ENCODE data around the gene RPL39L.
"Not testable (repeated sequence)": the region's sequence is repeated elsewhere in the genome, so short reads cannot be mapped to it uniquely, and the experiment has no call there.

RPL39L gene

DNA sequence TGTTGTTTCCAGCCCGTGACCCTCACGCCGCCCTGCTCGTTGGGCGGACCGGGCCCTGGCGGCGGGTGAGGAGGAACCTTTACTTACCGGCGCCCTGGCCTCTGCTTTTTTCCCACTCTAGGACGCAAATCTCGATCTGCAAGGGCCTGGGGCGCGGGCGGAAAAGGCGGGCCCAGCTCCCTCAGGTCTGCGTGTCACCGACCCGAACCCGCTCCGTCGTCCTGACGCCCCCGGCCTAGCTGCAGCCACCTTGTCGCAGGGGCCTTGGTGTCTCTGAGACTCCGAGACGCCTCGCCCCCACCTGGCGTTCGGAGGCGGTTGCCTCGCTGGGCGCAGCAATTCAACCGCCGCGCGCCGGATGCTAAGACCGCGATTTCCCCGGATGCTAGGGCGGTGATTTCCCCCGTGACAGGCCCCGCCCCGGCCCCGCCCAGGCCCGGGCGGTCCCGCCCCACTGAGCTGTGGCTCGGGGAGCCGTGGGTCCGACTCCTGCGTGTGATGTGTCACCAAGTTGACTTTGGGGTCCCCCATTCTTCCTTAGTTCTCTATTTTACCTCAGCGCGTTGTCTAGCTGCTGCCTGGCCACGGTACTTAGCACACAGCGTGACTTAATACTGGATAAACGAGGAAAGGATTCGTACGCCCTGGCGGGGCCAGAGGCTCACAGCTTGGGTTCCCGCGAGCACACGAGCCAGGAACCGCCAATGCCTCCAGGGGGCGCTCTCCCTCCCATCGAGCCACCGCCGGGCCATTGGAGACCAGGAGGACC, at the start of gene RPL39L:
RPL39L (minus strand) TSS at position 371 of the 769 bp plus-strand sequence. CDS start 18,196 bp downstream, outside the sequence.
- peak; percentile 80 to 86 for DNase-seq (ENCODE audit: low read depth in 2 of 2)

DNA sequence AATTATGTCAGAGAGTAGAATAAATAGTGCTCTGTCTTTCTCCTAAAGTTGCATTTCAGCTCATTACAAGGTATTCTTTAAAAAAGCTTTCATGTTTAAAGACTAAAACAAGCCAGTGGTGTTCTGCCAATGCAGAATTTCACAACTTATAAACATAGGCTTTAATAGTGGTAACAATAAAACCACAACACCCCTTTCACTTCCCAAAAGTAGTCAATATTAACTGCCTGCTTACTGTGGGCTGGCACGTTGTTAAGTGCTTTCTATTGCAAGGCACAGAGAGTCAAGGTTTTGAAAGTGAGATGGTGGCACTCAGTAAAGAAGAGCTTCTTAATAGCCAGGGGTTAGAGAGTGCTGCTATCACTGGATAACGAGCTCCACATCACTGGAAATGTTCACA, 49.6 kb upstream of the RPL39L start:
- no peak for DNase-seq (ENCODE audit: low read depth in 2 of 2)

DNA sequence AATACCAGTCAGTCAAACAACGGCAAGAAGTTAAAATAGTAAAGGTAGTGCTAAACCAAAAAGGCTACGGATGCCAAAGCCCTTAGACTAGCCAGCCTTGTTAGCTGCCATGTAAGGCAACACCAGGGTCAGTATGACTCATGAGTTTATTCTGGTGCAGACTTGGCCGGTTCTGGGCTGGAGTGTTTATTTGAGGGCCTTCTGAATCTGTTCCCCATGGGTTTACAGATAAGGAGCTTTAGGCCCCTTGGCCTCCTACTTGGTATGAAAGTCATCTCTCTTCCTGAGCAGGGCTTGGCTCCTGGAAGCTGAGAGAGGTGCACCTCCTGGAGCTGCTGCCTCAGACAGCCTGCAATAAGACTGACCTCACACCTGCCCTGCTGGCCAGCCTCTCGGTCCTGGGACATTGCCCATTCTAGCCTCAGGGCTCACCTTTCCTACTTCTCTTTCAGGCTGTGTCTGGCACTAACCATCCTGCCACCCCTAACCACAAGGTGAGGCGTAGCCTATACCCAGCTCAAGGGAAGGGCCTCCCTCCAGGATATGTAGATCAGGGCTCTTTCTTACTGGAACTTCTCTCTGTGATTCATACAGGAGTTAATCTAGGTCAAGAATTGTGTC, 47.6 kb upstream of the RPL39L start:
- DNase-seq (ENCODE audit: low read depth in 2 of 2) = no peak

DNA sequence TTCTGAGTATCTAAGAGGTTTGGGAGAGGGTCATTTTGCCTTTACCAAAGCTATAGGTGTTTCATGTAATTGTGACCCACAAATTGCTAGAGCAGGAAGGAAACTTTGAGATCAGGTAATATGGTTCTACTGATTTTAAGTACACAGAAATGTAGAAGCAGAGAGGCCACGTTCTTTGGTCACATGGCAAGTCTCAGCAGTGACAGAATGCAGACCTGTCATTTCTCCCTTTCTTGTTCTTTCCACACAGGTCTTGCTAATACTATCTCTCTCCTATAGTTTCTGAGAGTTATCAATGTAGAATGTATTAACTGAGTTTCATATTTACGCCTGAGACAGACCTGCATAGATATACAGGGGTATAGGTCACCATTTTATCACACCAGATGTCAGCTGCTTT, 47.1 kb upstream of the RPL39L start:
- no peak for DNase-seq (ENCODE audit: low read depth in 2 of 2)

DNA sequence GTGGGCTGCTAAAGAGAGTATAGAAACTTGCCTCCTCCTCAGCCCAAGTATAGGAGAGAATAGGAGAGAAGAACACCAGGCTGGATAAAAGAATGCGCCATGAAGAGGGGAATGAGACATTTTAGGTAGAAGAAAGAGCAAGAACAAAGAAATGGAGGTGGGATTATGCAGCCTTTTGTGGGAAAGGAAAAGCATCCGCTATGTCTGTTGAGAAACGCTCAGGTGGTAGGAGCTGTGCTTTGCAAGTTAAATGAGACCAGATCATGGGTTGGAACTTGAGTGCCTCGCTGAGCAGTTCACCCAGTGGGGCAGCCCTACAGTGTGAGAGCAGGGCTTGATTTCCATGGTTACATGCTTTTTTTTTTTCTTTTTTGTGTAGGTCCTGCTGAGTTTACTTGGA, 46.5 kb upstream of the RPL39L start:
- DNase-seq (ENCODE audit: low read depth in 2 of 2) = no peak

DNA sequence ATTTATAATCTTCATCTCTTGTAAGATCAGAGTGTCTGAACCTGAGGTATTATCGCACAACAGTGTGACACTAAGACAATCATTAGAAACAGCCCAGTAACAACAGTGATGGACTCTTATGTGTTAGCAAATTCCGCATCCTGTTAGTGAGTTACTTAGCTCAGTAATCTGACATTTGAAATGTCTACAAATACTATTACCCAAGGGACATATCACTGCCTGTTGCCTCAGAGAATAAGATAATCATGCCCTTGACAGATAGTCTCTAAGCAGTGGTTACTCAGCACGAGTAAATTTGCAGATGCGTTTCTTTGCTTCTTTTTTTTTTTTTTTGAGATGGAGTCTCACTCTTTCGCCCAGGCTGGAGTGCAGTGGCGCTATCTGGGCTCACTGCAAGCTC, 44.6 kb upstream of the RPL39L start:
- DNase-seq (ENCODE audit: low read depth in 2 of 2) = no peak

DNA sequence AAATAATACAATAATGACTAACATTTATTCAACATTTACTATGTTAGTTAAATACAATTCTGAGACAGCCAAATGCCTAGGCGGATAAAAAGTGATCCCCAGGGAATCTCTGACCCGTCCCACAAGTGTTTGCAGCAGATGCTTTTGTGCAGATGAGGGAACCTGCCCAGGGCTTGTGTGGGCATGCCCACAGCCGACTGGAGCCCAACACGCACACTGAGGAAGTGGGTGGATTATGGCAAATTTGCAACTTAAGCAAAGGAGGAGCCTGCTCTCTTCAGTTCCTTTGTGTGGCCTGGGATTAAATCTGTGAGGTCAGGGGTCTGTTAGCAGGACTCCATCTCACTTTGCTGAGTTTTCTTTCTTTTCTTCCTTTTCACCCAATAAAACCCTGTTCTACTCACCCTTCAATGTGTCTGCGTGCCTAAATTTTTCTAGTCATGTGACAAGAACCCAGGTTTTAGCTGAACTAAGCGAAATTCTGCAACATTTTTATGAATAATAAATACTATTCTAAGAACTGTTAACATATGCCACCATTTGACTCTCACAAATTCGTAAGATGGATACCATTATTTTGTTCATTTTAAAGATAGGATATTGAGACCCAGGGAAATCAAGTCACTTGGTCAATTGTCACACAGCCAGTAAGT, 44.0 kb upstream of the RPL39L start:
- DNase-seq (ENCODE audit: low read depth in 2 of 2) = no peak

DNA sequence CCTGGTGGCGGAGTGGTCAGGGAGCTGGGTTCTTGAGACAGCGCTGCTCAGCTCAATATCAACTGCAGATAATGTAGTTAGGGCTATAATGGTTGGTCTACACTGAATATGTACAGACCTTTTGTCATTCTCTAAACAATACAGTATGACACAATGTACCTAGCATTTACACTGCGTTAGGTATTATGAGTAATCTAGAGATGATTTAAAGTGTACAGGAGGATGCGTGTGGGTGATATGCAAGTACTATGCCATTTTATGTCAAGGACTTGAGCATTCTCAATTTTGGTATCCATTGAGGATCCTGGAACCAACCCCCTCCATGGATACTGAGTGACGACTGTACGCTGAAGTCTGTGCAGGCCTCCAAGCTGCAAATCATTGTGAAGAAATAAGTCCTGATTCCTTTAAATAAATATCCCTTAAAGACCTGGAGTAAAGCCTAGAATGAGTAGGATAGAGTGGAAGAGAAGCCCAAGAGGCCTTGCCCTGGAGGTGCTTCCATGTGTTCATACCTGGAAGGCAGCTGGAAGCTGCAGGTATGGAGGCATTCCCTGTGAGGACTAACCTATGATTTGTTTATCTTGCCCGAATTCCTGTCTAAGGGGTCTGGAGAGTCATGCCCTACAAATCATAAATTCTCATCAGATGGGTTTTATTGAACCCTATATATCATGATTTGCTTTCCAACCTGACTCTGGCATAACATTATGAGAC, 42.3 kb upstream of the RPL39L start:
- no peak for DNase-seq (ENCODE audit: low read depth in 2 of 2)

DNA sequence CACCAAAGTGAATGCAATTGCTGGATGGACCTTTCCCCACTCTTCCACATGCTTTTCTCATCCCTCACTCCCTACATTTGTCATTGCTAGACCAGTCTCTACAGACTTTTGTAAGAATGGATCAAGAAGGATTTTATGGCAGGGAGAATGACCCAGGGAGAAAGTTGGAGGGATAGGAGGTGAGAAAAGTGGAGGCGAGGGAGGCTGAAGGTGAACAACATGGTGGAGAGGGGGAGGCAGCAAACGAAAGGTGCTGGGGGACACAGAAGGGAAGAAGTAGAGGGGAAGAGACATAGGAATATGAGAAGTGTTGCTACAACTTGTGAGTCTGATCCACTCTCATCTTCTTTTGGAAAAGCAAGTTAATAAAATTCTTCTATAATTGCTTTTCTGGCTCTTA, 33.6 kb upstream of the RPL39L start:
- DNase-seq (ENCODE audit: low read depth in 2 of 2) = no peak

DNA sequence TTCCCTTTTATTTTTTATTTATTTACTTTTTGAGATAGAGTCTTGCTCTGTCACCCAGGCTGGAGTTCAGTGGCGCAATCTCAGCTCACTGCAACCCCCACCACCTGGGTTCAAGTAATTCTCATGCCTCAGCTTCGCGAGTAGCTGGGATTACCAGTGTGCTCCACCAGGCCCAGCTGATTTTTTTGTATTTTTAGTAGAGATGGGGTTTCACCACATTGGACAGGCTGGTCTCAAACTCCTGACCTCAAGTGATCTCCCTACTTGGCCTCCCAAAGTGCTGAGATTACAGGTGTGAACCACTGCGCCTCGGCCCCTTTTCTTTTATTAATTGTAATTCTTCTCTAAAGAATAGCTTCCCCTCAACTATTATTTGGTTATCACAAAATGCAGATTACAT, 31.6 kb upstream of the RPL39L start:
- DNase-seq (ENCODE audit: low read depth in 2 of 2) = not testable (repeated sequence)

DNA sequence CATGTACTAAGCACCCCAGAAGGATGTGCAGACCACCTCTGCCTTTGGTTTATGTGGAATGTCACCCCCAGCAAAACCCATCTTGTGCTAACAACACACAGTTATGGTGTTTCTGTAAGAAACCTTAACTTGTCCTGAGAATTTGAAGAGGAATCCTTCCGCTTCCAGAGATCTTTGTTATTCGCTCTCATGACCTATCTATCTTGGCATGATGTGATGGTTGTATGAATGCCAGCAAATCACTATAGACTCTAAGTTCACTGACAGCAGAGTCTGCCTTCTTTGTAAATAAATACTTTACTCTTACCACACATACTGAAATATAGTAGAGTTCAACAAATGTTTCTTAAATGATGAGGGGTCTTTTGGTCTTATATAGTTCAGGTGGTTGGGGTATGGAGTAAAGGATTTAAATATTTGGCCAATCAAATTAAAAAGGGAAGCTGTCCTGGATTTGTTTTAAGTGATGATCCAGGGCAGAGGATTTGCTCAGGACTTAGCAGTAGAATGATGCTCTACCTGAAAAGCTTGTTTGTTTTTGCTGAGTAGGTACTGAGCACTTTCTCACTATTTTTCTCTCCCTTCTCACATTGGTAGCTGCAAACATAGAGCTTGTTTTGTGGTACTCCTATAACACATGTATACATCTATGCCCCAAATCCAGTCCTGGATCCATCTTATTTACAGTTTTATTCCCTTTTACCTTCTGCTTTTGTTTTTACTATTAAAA, 30.1 kb upstream of the RPL39L start:
- DNase-seq (ENCODE audit: low read depth in 2 of 2) = no peak

DNA sequence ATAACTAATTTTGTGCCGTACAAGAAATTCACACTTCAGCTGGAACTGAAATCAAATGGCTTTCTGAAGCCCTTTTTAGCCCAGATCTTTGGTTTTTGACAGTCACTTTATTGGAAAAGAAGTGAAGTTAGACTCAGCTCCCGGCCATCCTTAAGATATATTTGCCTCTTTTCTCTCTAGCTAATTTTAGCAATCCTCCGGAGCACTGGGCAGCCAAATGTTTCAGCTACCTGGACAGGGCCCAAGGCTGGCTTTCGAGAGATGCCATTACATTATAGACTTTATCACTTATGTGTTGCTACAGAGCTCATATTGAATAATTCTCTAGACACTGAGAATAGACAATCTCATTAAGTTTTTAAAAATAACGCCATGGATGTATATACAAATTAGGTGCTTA, 28.5 kb upstream of the RPL39L start:
- DNase-seq (ENCODE audit: low read depth in 2 of 2) = no peak

DNA sequence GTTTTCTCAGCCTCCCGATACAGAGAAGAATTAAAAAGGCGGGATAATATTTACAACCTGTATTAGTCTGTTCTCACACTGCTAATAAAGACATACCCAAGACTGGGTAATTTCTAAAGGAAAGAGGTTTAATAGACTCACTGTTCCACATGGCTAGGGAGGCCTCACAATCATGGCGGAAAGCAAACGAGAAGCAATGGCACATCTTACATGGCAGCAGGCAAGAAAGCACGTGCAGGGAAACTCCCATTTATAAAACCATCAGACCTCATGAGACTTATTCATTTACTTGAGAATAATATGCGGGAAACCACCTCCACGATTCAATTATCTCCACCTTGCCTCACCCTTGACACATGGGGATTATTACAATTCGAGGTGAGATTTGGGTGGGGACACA, 27.5 kb upstream of the RPL39L start:
- no peak for DNase-seq (ENCODE audit: low read depth in 2 of 2)

DNA sequence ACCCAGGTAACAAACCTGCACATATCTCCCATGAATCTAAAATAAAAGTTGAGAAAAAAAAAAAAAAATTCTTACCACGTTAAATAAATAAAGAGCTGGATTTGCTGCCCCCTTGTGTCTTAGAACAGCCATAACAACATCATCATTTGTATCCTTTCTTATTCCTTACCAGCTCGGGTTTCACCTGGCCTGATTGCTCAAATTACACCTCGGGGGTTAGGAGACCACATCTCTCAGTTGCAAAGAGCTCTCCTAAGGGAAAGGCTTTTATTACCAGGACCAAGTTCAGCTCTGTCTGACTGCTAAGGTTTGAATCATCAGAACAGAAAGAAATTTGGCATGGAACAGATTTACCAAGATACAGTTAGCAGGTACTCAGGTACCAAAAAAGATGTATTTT, 25.8 kb upstream of the RPL39L start:
- peak in 1 of 2 donors; percentile 39 for DNase-seq (ENCODE audit: low read depth in 2 of 2)

DNA sequence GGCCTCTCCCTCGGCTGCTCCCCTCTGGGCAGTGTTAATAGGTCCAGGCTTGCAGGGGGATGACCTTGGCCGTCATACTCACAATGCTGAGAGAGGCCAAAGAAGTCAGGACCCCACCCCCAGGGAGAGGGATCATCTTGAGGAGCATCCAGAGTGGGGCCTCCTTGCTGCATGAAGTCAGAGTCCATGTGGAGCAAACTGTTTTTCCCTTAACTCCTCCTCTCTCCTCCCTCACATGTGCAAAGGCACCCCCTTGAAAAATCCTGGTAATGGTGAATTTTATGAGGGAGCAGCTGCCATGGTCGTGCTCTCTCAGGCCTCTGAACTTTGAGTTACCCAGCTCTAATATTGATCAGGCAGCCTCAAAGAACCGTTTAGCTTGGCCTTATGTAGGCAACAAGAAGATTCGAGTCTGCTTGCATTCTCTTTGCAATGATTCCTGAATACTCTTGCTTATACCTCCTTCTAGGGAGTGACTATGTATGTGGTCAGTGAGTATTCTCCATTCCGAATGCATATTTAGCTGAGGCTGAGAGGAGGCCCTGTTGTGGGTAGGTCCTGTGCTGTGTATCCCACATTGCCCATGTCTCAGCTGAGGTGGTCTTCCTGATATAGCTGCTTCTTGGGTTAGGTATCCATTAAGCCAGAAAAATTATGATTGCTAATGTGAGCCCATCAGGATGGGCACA, 23.1 kb upstream of the RPL39L start:
- DNase-seq (ENCODE audit: low read depth in 2 of 2) = no peak

DNA sequence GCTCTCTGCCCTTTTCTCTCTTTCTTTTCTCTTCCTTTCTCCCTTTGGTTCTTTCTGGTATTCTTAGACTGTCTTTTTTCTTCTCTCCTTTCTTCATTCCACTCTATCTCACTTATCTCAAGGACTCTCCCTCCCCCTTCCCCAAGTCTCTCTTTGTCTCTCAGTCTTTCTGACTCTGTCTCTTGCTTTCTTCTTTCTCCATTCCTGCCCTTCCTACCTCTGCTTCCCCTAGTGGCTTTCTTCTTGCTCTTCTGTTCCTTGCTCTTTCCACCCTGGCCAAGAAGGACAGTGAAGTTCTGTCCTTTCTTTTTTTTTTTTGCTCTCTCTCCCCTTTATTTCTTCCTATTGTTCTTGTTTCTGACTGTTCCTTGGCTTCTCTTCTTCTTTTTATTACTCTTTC, 22.3 kb upstream of the RPL39L start:
- no peak for DNase-seq (ENCODE audit: low read depth in 2 of 2)

DNA sequence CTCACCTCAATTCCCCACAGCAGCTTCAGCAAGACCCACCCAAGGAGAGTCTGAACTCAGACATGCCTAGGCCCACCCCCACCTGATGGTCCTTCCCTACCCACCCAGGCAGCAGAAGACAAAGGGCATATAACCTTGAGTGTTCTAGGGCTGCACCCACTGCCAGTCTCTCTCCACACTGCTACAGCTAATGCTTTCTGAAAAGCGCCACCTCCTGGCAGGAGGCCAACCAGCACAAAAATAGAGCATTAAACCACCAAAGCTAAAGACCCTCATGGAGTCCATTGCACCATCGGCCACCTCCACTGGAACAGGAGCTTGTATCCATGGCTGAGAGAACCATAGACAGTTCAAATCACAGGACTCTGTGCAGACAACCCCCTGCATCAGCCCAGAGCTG, 11.3 kb upstream of the RPL39L start:
- DNase-seq (ENCODE audit: low read depth in 2 of 2) = peak; percentile 47 to 58

DNA sequence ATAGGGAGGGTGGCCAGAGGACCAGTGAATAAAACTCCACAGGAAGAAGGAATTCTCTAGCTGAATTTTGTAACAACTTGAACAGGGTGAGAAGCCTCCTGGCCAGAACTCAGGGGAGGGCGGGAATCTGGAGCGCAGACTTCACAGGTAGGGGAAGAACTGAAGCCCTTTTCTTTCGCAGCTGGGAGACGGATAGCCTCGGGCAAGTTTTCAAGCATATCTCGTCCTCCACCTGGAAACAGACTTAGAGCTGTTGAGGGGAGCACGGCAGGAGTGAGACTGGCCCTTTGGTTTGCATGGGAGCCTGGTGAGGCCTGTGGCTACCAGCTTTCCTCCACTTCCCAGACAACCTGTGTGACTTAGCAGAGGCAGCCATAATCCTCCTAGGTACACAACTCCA, 10.9 kb upstream of the RPL39L start:
- DNase-seq (ENCODE audit: low read depth in 2 of 2) = no peak

DNA sequence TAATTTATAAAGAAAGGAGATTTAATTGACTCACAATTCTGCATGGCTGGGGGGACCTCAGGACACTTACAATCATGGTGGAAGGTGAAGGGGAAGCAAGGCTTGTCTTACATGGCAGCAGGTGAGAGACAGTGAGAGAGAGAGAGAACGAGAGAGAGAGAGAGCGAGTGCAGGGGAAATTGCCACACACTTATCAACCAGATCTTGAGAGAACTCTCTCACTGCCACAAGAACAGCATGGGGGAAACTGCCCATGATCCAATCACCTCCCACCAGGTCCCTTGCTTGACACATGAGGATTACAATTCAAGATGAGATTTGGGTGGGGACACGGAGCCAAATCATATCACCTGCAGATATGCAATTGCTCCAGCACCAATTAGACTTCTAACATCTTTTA, 7.1 kb upstream of the RPL39L start:
- DNase-seq (ENCODE audit: low read depth in 2 of 2) = no peak

DNA sequence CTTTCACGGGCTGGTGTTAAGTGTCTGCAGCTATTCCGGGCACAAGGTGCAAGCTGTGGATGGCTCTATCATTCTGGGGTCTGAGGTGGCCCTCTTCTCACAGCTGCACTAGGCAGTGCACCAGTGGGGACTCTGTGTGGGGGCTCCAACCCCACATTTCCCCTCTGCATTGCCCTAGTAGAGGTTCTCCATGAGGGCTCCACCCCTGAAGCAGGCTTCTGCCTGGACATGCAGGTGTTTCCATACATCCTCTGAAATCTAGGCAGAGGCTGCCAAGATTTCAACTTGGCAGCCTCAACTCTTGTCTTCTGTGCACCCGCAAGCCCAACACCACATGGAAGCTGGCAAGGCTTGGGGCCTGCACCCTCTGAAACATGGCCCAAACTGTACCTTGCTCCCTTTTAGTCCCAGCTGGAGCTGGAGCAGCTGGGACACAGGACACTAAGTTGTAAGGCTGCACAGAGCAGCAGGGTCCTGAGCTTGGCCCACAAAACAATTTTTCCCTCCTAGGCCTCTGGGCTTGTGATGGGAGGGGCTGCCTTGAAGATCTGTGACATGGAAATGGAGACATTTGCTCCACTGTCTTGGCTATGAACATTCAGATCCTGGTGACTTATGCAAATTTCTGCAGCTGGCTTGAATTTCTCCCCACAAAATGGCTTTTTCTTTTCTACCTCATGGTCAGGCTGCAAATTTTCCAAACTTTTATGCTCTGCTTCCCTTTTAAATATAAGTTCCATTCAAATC, 6.0 kb upstream of the RPL39L start:
- DNase-seq (ENCODE audit: low read depth in 2 of 2) = no peak

DNA sequence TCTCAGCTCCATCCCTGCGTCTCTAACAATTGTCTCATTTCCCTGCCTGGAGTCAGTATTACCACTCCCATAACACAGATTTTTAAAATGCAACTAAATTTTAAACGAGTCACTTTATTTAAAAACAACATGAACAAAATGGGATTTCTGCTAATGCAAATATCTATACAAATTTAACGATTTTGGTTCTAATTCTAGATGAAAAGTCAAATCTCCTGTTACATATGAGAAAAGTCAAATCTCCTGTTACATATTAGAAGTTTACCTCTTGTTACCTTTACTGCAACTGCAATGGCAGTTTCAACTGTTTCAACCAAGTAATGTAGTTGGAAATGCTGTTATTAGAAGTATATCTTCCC, 578 bp upstream of the RPL39L start:
- DNase-seq (ENCODE audit: low read depth in 2 of 2) = no peak

Measured in activated CD4-positive, alpha-beta T cell treated with anti-CD3 and anti-CD28 coated beads for 24 hours (primary cell).